ENCODE measurements around the gene KNCN. TPM values are rescaled to one million over a fixed set of nuclear protein-coding genes. Genes with fewer than 3 reads are reported as not detected.

The KNCN gene
- total RNA-seq, 2 donors from 2014 or later, result not detected

GRCh38 chr1:46529031-46529630, 22.3 kb downstream of the KNCN start:
- Histone ChIP-seq H3K4me1 (no peaks in the 10 kb centered on the region), H3K4me3 (no peak overlapping the region), H3K9ac (ENCODE audit: low read depth in 2 of 2, low read length in 2 of 2) (no peak overlapping the region), H3K27me3 (peaks cover 4% of the 10 kb centered on the region), H3K36me3 (no peaks in the 10 kb centered on the region), H3K9me3 (no peaks in the 10 kb centered on the region), H3K27ac (no peak overlapping the region)
- no peak for DNase-seq
- TF ChIP-seq CTCF (IDR thresholded peaks at IDR 0.05), result no peak
- intact Hi-C loops (cut with DNase I), result loop anchor here (5.0 kb wide), 1 partner anchor 82 kb away; no protein-coding TSS in a partner anchor

DNA sequence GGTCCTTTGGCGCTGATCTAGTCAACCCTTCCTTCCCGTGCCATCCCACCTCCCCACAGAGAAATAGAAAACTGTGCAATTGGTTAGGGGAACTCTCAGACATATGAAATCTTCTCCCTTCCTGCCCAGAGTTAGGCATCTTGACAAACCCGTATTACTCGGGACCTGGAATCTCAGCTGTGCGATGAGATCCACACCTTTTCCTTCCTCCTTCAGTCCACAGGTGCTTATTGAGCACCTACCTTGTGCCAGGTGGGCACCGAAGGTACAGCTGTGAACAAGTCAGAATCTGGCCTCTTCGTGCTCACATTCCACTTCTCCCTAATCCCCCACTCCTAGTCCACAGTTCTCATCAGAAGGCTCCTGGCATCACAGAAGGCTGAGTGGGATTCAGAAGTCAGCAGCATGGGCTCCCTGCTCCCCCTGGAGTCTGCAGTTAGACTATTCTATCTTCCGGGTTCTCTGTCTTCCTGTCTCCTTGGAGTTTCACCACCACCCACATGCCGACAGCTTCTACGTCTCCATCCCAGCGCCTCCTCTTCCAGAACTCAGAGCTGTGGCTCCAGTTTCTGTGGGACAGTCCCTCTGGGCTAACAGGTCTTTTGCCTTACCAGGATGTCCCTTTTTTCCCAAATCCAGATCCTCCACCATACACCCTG, 23.0 kb downstream of the KNCN start:
- H3K9ac ChIP-seq (ENCODE audit: low read depth in 2 of 2, low read length in 2 of 2), result no peak overlapping the region
- H3K36me3 ChIP-seq, result no peaks in the 10 kb centered on the region
- intact Hi-C loops (cut with DNase I), result loop anchor here (5.0 kb wide), 1 partner anchor 81 kb away; no protein-coding TSS in a partner anchor
- no peak for TF ChIP-seq CTCF (IDR thresholded peaks at IDR 0.05)
- peaks cover 2% of the 10 kb centered on the region for H3K27me3 ChIP-seq
- no peak overlapping the region for H3K27ac ChIP-seq
- H3K4me1 ChIP-seq, result no peaks in the 10 kb centered on the region
- no peaks in the 10 kb centered on the region for H3K9me3 ChIP-seq
- no peak overlapping the region for H3K4me3 ChIP-seq
- no peak for DNase-seq

DNA sequence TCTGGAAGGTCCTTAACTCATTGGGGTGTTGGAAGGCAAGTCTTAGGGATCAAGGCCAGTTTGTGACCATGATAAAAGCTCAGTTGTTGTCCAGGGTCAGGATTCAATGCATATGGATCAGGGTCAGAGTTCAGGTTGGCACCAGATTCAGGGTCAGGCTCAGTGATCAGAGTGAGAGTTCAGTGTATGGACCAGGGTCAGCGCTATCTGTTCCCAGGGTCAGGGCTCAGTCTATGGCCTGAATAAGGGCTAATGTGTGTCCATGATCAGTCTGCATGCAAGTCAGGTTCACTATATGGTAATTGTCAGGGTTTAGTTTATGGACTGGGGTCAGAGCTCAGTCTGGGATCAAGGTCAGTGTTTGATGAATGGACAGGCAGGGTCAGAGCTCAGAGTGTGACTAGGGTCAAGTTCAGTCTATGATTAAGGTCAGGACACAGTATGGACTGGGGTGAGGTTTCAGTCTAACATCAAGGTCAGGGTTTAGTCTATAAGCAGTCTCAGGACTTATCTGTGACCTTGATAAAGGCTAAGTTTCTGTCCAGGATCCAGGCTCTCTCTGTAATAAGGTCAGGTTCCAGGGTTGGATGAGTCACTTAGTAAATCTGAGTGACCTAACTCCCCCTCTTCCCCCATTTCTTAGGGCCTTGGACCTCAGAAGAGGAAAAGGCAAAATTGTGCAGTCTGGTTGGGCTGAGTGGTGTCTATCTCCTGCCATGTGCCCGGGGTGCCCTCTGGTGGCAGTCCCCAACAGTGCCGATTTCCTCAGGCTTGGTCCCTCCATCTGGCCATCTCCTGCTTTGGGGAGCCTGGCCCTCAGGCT, 23.8 kb downstream of the KNCN start:
- peak; percentile 82 for TF ChIP-seq CTCF (IDR thresholded peaks at IDR 0.05)
- Histone ChIP-seq H3K27me3 (no peaks in the 10 kb centered on the region), H3K9ac (ENCODE audit: low read depth in 2 of 2, low read length in 2 of 2) (no peak overlapping the region), H3K27ac (no peak overlapping the region), H3K9me3 (no peaks in the 10 kb centered on the region), H3K36me3 (no peaks in the 10 kb centered on the region), H3K4me1 (no peaks in the 10 kb centered on the region), H3K4me3 (no peak overlapping the region)
- peak; percentile 88 for DNase-seq
- intact Hi-C loops (cut with DNase I), result loop anchor here (2.0 to 5.0 kb wide), 2 partner anchors 49 to 80 kb away; no protein-coding TSS in a partner anchor

GRCh38 chr1:46526691-46527291, 24.7 kb downstream of the KNCN start:
- H3K27me3 ChIP-seq, result no peaks in the 10 kb centered on the region

More at GRCh38 chr1:46526691-46527291, 24.7 kb downstream of the KNCN start:
- Histone ChIP-seq H3K27ac (peak overlapping the region; percentile 49), H3K9me3 (no peaks in the 10 kb centered on the region), H3K9ac (ENCODE audit: low read depth in 2 of 2, low read length in 2 of 2) (no peak overlapping the region), H3K4me3 (no peak overlapping the region), H3K36me3 (no peaks in the 10 kb centered on the region), H3K4me1 (no peaks in the 10 kb centered on the region)
- DNase-seq, result peak; percentile 83
- no peak for TF ChIP-seq CTCF (IDR thresholded peaks at IDR 0.05)
- intact Hi-C loops (cut with DNase I), result loop anchor here (2.0 to 5.0 kb wide), 2 partner anchors 48 to 79 kb away; no protein-coding TSS in a partner anchor
